ENCODE measurements around the gene GNAL.
"Not testable (repeated sequence)": the region's sequence is repeated elsewhere in the genome, so short reads cannot be mapped to it uniquely, and the experiment has no call there.

The GNAL gene

GRCh38 chr18:11688972-11689668 is at the start of gene GNAL:
TSS of gene GNAL (plus strand) at chr18:11689264. CDS start at chr18:11689564, 300 bp downstream.
- peaks cover 7% of the 10 kb centered on the region for H3K4me1 Mint-ChIP-seq (ENCODE audit: low read depth)
- intact Hi-C loops (cut with micrococcal nuclease): no loop called here
- H3K4me3 Mint-ChIP-seq: peak within 1 kb of the TSS; percentile 62
- H3K9me3 Mint-ChIP-seq: no peaks in the 10 kb centered on the region
- no peaks in the 10 kb centered on the region for H3K36me3 Mint-ChIP-seq (ENCODE audit: low read depth)
- no peak within 1 kb of the TSS for H3K27ac Mint-ChIP-seq
- H3K27me3 Mint-ChIP-seq: peaks cover 52% of the 10 kb centered on the region

GRCh38 chr18:11647310-11647709 is 41.8 kb upstream of the GNAL start:
- H3K4me1 Mint-ChIP-seq (ENCODE audit: low read depth); H3K9me3 Mint-ChIP-seq; H3K27me3 Mint-ChIP-seq; H3K27ac Mint-ChIP-seq; H3K4me3 Mint-ChIP-seq; intact Hi-C loops (cut with micrococcal nuclease); H3K36me3 Mint-ChIP-seq (ENCODE audit: low read depth): not testable (repeated sequence)

DNA sequence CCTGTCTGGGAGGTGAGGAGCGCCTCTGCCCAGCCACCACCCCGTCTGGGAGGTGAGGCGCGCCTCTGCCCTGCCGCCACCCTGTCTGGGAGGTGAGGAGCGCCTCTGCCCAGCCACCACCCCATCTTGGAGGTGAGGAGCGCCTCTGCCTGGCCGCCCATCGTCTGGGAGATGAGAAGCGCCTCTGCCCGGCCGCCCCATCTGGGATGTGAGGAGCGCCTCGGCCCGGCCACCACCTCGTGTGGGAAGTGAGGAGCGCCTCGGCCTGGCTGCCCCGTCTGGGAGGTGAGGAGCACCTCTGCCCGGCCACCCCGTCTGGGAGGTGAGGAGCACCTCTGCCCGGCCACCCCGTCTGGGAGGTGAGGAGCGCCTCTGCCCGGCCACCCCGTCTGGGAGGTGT is 41.3 kb upstream of the GNAL start:
- H3K9me3 Mint-ChIP-seq; H3K27me3 Mint-ChIP-seq; H3K4me1 Mint-ChIP-seq (ENCODE audit: low read depth); H3K27ac Mint-ChIP-seq; intact Hi-C loops (cut with micrococcal nuclease); H3K4me3 Mint-ChIP-seq; H3K36me3 Mint-ChIP-seq (ENCODE audit: low read depth): not testable (repeated sequence)

DNA sequence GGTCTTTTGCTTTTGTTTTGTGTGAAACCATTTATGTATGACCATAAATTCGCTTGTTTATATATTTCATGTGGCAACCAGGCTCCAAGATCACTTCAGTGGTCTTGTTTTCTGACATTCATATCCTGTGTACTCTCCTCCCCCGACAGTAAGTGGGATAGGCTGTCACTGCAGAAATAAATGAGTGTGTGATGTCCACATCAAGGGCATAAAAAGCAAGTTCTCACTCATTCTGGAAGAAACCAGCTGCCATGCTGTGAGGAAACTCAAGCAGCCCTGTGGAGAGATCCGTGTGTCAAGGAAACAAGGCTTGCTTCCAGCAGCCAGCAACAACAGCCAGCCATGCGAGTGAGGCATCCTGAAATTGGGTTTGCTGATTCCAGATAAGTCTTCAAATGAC is 39.2 kb upstream of the GNAL start:
- H3K27me3 Mint-ChIP-seq: peaks cover 20% of the 10 kb centered on the region
- H3K4me3 Mint-ChIP-seq: no peak overlapping the region
- intact Hi-C loops (cut with micrococcal nuclease): no loop called here
- no peaks in the 10 kb centered on the region for H3K36me3 Mint-ChIP-seq (ENCODE audit: low read depth)
- H3K27ac Mint-ChIP-seq: no peak overlapping the region
- H3K4me1 Mint-ChIP-seq (ENCODE audit: low read depth): no peaks in the 10 kb centered on the region
- H3K9me3 Mint-ChIP-seq: peaks cover 9% of the 10 kb centered on the region

GRCh38 chr18:11651899-11652298 is 37.2 kb upstream of the GNAL start:
- no peak overlapping the region for H3K27ac Mint-ChIP-seq
- no peaks in the 10 kb centered on the region for H3K36me3 Mint-ChIP-seq (ENCODE audit: low read depth)
- intact Hi-C loops (cut with micrococcal nuclease): no loop called here
- peaks cover 9% of the 10 kb centered on the region for H3K9me3 Mint-ChIP-seq
- H3K4me1 Mint-ChIP-seq (ENCODE audit: low read depth): no peaks in the 10 kb centered on the region
- H3K27me3 Mint-ChIP-seq: peaks cover 28% of the 10 kb centered on the region
- H3K4me3 Mint-ChIP-seq: no peak overlapping the region

GRCh38 chr18:11653521-11653920 is 35.5 kb upstream of the GNAL start:
- H3K9me3 Mint-ChIP-seq: no peaks in the 10 kb centered on the region
- intact Hi-C loops (cut with micrococcal nuclease): no loop called here
- H3K4me3 Mint-ChIP-seq: no peak overlapping the region
- H3K27me3 Mint-ChIP-seq: peaks cover 38% of the 10 kb centered on the region
- no peaks in the 10 kb centered on the region for H3K36me3 Mint-ChIP-seq (ENCODE audit: low read depth)
- H3K4me1 Mint-ChIP-seq (ENCODE audit: low read depth): no peaks in the 10 kb centered on the region
- H3K27ac Mint-ChIP-seq: no peak overlapping the region

DNA sequence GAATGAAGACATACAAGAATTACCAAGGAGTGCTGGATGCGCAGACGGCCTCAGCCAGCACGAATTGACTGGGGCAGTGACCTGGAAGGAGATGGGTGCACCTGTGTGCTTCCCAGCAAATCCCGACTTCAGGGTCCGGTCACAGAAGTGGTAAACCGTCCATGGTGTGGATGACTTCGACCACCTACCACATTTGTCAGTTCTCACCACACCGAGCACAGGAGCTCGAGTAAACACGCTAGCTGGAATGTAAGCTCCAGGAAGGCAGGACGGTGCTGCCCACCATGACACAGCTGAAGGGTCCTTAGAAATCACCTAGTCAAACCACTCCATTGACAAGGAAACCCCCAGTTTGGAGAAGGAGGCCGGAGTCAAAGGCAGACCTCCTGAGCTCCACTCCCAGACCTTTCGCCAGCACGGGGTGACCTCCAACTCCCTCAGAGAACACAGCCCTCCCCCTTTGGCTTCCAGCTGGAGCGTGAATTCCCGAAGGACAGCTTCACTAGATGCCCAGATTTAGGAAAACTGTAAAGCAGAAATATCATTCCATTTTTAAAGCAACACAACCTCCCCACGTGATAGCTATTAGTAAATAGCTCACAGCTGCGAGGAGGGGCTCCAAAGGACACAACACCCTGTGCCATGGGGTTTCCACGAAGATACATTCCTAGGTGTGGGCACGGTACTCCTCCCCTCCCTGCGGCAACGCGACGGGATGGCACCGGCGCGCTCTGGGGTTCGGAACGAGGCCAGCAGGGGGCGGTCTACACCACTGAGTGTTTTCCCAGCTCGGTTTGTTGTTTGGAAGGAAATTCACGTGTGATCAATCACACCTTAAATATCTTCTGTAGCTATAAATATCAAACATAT is 34.1 kb upstream of the GNAL start:
- H3K4me1 Mint-ChIP-seq (ENCODE audit: low read depth): no peaks in the 10 kb centered on the region
- intact Hi-C loops (cut with micrococcal nuclease): no loop called here
- peaks cover 40% of the 10 kb centered on the region for H3K27me3 Mint-ChIP-seq

DNA sequence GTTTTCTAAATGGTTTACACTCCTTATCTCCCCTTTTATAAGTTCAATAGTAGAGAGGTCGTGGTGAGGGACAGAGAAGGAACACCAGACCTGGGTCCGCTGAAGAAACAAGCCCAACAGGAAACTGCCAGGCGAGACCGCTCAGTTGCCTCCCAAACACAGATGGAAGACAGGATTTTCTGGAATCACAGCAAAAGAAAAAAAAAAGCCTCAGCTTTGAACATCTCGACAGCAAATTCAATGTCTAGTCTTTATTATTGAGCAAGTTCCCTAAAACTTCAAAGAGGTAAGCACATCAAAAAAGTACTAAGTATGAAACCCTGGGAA is 33.5 kb upstream of the GNAL start:
- intact Hi-C loops (cut with micrococcal nuclease): no loop called here
- H3K9me3 Mint-ChIP-seq: no peaks in the 10 kb centered on the region
- H3K36me3 Mint-ChIP-seq (ENCODE audit: low read depth): no peaks in the 10 kb centered on the region
- H3K27ac Mint-ChIP-seq: no peak overlapping the region
- no peak overlapping the region for H3K4me3 Mint-ChIP-seq
- no peaks in the 10 kb centered on the region for H3K4me1 Mint-ChIP-seq (ENCODE audit: low read depth)
- H3K27me3 Mint-ChIP-seq: peaks cover 40% of the 10 kb centered on the region

More for the DNA sequence above, 34.1 kb upstream of the GNAL start:
- H3K9me3 Mint-ChIP-seq: no peaks in the 10 kb centered on the region
- no peak overlapping the region for H3K27ac Mint-ChIP-seq
- H3K4me3 Mint-ChIP-seq: no peak overlapping the region
- H3K36me3 Mint-ChIP-seq (ENCODE audit: low read depth): no peaks in the 10 kb centered on the region

DNA sequence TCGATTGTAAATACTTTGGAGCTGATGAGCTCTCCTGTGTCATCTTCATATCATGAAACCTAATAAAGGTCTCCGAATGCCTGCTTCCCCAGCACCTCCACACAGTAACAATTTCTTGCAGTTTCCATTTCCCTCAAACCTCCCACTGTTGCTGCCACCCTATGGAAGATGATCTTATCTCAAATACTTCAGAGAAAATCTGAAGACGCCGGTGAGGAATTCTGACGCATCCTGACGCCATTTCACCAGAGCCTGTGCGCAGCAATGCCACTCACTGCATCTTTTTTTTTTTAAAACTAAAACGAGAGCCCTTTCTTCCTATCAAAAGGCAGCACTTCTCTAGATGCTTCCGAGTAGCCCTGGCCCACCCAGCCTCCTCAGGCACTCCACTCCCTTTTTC is 31.9 kb upstream of the GNAL start:
- Mint-ChIP-seq H3K9me3 (no peaks in the 10 kb centered on the region), H3K36me3 (ENCODE audit: low read depth) (no peaks in the 10 kb centered on the region), H3K4me3 (no peak overlapping the region), H3K27me3 (peaks cover 36% of the 10 kb centered on the region), H3K27ac (no peak overlapping the region), H3K4me1 (ENCODE audit: low read depth) (no peaks in the 10 kb centered on the region)
- intact Hi-C loops (cut with micrococcal nuclease): no loop called here

GRCh38 chr18:11657554-11657953 is 31.5 kb upstream of the GNAL start:
- intact Hi-C loops (cut with micrococcal nuclease): no loop called here

GRCh38 chr18:11658019-11658418 is 31.0 kb upstream of the GNAL start:
- H3K4me1 Mint-ChIP-seq (ENCODE audit: low read depth): no peaks in the 10 kb centered on the region
- no peak overlapping the region for H3K4me3 Mint-ChIP-seq
- no peaks in the 10 kb centered on the region for H3K9me3 Mint-ChIP-seq
- H3K36me3 Mint-ChIP-seq (ENCODE audit: low read depth): no peaks in the 10 kb centered on the region
- H3K27me3 Mint-ChIP-seq: peaks cover 34% of the 10 kb centered on the region
- H3K27ac Mint-ChIP-seq: no peak overlapping the region
- intact Hi-C loops (cut with micrococcal nuclease): no loop called here

More at GRCh38 chr18:11657554-11657953, 31.5 kb upstream of the GNAL start:
- peaks cover 36% of the 10 kb centered on the region for H3K27me3 Mint-ChIP-seq
- H3K9me3 Mint-ChIP-seq: no peaks in the 10 kb centered on the region
- H3K4me1 Mint-ChIP-seq (ENCODE audit: low read depth): no peaks in the 10 kb centered on the region
- no peak overlapping the region for H3K27ac Mint-ChIP-seq
- H3K36me3 Mint-ChIP-seq (ENCODE audit: low read depth): no peaks in the 10 kb centered on the region
- no peak overlapping the region for H3K4me3 Mint-ChIP-seq

- no peak overlapping the region for H3K4me3 Mint-ChIP-seq
- H3K9me3 Mint-ChIP-seq: no peaks in the 10 kb centered on the region
- no peaks in the 10 kb centered on the region for H3K36me3 Mint-ChIP-seq (ENCODE audit: low read depth)
- no peaks in the 10 kb centered on the region for H3K4me1 Mint-ChIP-seq (ENCODE audit: low read depth)
- H3K27ac Mint-ChIP-seq: no peak overlapping the region
- intact Hi-C loops (cut with micrococcal nuclease): no loop called here
- peaks cover 26% of the 10 kb centered on the region for H3K27me3 Mint-ChIP-seq
Measured at GRCh38 chr18:11658989-11659388, 30.1 kb upstream of the GNAL start.

GRCh38 chr18:11660691-11661090 is 28.4 kb upstream of the GNAL start:
- intact Hi-C loops (cut with micrococcal nuclease): no loop called here
- Mint-ChIP-seq H3K4me1 (ENCODE audit: low read depth) (no peaks in the 10 kb centered on the region), H3K36me3 (ENCODE audit: low read depth) (no peaks in the 10 kb centered on the region), H3K27ac (no peak overlapping the region), H3K9me3 (no peaks in the 10 kb centered on the region), H3K4me3 (no peak overlapping the region), H3K27me3 (peaks cover 12% of the 10 kb centered on the region)

GRCh38 chr18:11661430-11661829 is 27.6 kb upstream of the GNAL start:
- Mint-ChIP-seq H3K27me3 (peaks cover 12% of the 10 kb centered on the region), H3K27ac (no peak overlapping the region), H3K36me3 (ENCODE audit: low read depth) (no peaks in the 10 kb centered on the region), H3K4me3 (no peak overlapping the region), H3K4me1 (ENCODE audit: low read depth) (no peaks in the 10 kb centered on the region), H3K9me3 (no peaks in the 10 kb centered on the region)
- intact Hi-C loops (cut with micrococcal nuclease): no loop called here

All from dendritic cell treated with granulocyte-macrophage colony-stimulating factor and Interleukin-4, amounts not matched to agents 40 ng/mL and 50 ng/mL, for 4 days (primary cell).